ENCODE results near the gene PLEKHJ1.

DNA sequence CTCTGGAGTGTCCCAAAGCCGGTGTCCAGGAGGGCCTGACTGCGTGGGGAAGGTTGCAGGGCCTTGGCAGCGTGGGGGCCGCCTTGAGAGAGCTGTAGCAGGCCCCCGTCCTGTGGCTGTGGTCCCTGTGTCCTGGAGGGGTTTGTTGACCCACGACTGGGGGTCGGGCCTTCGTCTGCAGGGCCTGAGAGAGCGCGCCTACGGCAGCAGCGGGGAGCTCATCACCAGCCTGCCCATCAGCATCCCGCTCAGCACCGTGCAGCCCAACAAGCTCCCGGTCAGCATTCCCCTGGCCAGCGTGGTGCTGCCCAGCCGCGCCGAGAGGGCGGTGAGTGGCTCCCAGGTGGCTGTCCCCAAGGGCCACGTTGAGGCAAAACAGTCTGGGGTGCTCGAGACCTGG lies 18.5 kb downstream of the PLEKHJ1 start:
- TF ChIP-seq POLR2AphosphoS5 (IDR thresholded peaks at IDR 0.05; ENCODE audit: low read depth, low read length) = no peak; the same call in 1 of the 2 replicates
- TF ChIP-seq POLR2A (IDR thresholded peaks at IDR 0.05; ENCODE audit: low read depth, low read length) = no peak
